Fibroblast of lung (primary cell): ENCODE measurements around the gene CRYGS. TPM values are rescaled to one million over a fixed set of nuclear protein-coding genes. Genes with fewer than 3 reads are reported as not detected.

ENCODE experiments used
- DNase-seq, 2 donors: peaks; one replicate each; pipeline versions ENCODE4 v3.0.0 to v3.0.0-alpha.2; 2010; ENCODE audit warnings: low read depth in 2 of 2
- H2AFZ ChIP-seq: 2 replicates; pipeline ENCODE4 v1.5.1; 2012; ENCODE audit warnings: low read length, control low read depth, inconsistent platforms
- H3K27ac ChIP-seq: 2 replicates; pipeline ENCODE4 v1.5.1; 2011; ENCODE audit warnings: low read length, control low read depth; ENCODE audit not compliant: insufficient read depth
- H3K27me3 ChIP-seq: 2 replicates; pipeline ENCODE4 v1.5.1; 2011; ENCODE audit warnings: mild to moderate bottlenecking, low read length; ENCODE audit not compliant: control insufficient read depth, insufficient read depth
- H3K36me3 ChIP-seq: 2 replicates; pipeline ENCODE4 v1.5.1; 2011; ENCODE audit warnings: low read length; ENCODE audit not compliant: control insufficient read depth, insufficient read depth
- H3K4me1 ChIP-seq: 2 replicates; pipeline ENCODE4 v1.5.1; 2011; ENCODE audit warnings: low read length; ENCODE audit not compliant: control insufficient read depth, insufficient read depth; ENCODE audit errors: extremely low read depth
- H3K4me2 ChIP-seq: 2 replicates; pipeline ENCODE4 v1.5.1; 2011; ENCODE audit warnings: low read length, control low read depth; ENCODE audit not compliant: insufficient read depth; ENCODE audit errors: extremely low read depth
- H3K4me3 ChIP-seq, 4 experiments: fragments of 200-600 bp in 1 of 4; sonication (generic) in 1 of 4; replicated peaks in 1 of 4; 2 replicates each; pipeline ENCODE4 v1.5.1; 2011 to 2016; ENCODE audit warnings: low read length in 4 of 4, low read depth in 3 of 4, mild to moderate bottlenecking in 3 of 4, control low read depth in 2 of 4, inconsistent platforms in 1 of 4, mixed read lengths in 1 of 4; ENCODE audit not compliant: insufficient read depth in 1 of 4; ENCODE audit errors: control extremely low read depth in 1 of 4
- H3K79me2 ChIP-seq: 2 replicates; pipeline ENCODE4 v1.5.1; 2012; ENCODE audit warnings: mild to moderate bottlenecking, low read length, inconsistent platforms; ENCODE audit not compliant: control insufficient read depth, insufficient read depth
- H3K9ac ChIP-seq: 2 replicates; pipeline ENCODE4 v1.5.1; 2011; ENCODE audit warnings: mild to moderate bottlenecking, low read length, control low read depth; ENCODE audit not compliant: insufficient read depth
- H3K9me3 ChIP-seq: 2 replicates; pipeline ENCODE4 v1.5.1; 2012; ENCODE audit warnings: low read depth, low read length; ENCODE audit not compliant: control insufficient read depth, insufficient read depth
- H4K20me1 ChIP-seq: 2 replicates; pipeline ENCODE4 v1.5.1; 2011; ENCODE audit warnings: low read length; ENCODE audit not compliant: control insufficient read depth, insufficient read depth; ENCODE audit errors: extremely low read depth
- CTCF ChIP-seq, 2 donors: IDR thresholded peaks in 1 of 2; conservative IDR thresholded peaks in 1 of 2; 1 replicate in 1 of 2; 2 replicates in 1 of 2; pipeline ENCODE4 v1.5.1; 2011 to 2012; ENCODE audit warnings: low read length in 2 of 2, control low read depth in 1 of 2, inconsistent platforms in 1 of 2, low read depth in 1 of 2, mild to moderate bottlenecking in 1 of 2
- EZH2 ChIP-seq: IDR thresholded peaks from 2 replicates; pipeline ENCODE4 v1.5.1; 2012; ENCODE audit warnings: low read length, control low read depth, mild to moderate bottlenecking; ENCODE audit errors: missing control alignments
- polyA plus RNA-seq, 2 donors: library from polyadenylated mRNA; depleted of rRNA in 1 of 2; stranded (reverse) in 1 of 2; unstranded in 1 of 2; fragments of >200 nt; gene quantifications; 2 replicates each; pipeline ENCODE4 v1.2.1, GENCODE V29; 2011 to 2012; ENCODE audit warnings: missing spikeins in 1 of 2
- total RNA-seq: library from RNA; depleted of rRNA; stranded (reverse); fragments of >200 nt; gene quantifications from 2 replicates; pipeline ENCODE4 v1.2.1, GENCODE V29; 2014

CRYGS gene
- total and polyA plus RNA-seq, 2 donors (not counting 1 experiment from before 2014, with no cell fraction given) = 0.54 to 0.99 TPM

GRCh38 chr3:186525369-186526255 is 18.6 kb downstream of the CRYGS start:
- TF ChIP-seq EZH2 (no peak), CTCF (conservative IDR thresholded peaks at IDR 0.05 in 1 of 2, IDR thresholded peaks at IDR 0.05 in 1 of 2; ENCODE audit: low read depth in 1 of 2, low read length in 2 of 2) (no peak)
- no peak for DNase-seq
- H2AFZ ChIP-seq = no peak overlapping the region
- H3K27me3 ChIP-seq = no peaks in the 10 kb centered on the region
- no peaks in the 10 kb centered on the region for H4K20me1 ChIP-seq
- no peak overlapping the region for H3K27ac ChIP-seq
- no peak overlapping the region for H3K4me3 ChIP-seq
- no peaks in the 10 kb centered on the region for H3K36me3 ChIP-seq
- no peaks in the 10 kb centered on the region for H3K9me3 ChIP-seq
- no peak overlapping the region for H3K9ac ChIP-seq
- H3K4me1 ChIP-seq = no peaks in the 10 kb centered on the region
- no peak overlapping the region for H3K4me2 ChIP-seq
- no peaks in the 10 kb centered on the region for H3K79me2 ChIP-seq

GRCh38 chr3:186524616-186525015 is 19.6 kb downstream of the CRYGS start:
- H3K9me3 ChIP-seq = no peaks in the 10 kb centered on the region
- TF ChIP-seq CTCF (conservative IDR thresholded peaks at IDR 0.05 in 1 of 2, IDR thresholded peaks at IDR 0.05 in 1 of 2; ENCODE audit: low read depth in 1 of 2, low read length in 2 of 2) (no peak), EZH2 (no peak)
- H3K4me2 ChIP-seq = no peak overlapping the region
- H3K4me3 ChIP-seq = no peak overlapping the region
- no peaks in the 10 kb centered on the region for H3K79me2 ChIP-seq
- H3K27me3 ChIP-seq = no peaks in the 10 kb centered on the region
- no peak overlapping the region for H3K9ac ChIP-seq
- H3K36me3 ChIP-seq = no peaks in the 10 kb centered on the region
- H3K4me1 ChIP-seq = no peaks in the 10 kb centered on the region
- H4K20me1 ChIP-seq = no peaks in the 10 kb centered on the region
- no peak for DNase-seq
- no peak overlapping the region for H3K27ac ChIP-seq
- H2AFZ ChIP-seq = no peak overlapping the region

- DNase-seq = no peak
- Histone ChIP-seq H3K4me1 (no peaks in the 10 kb centered on the region), H3K9me3 (no peaks in the 10 kb centered on the region), H3K79me2 (no peaks in the 10 kb centered on the region), H3K27ac (no peak overlapping the region), H3K36me3 (no peaks in the 10 kb centered on the region), H4K20me1 (no peaks in the 10 kb centered on the region), H3K27me3 (no peaks in the 10 kb centered on the region), H2AFZ (no peak overlapping the region), H3K4me2 (no peak overlapping the region), H3K9ac (no peak overlapping the region), H3K4me3 (no peak overlapping the region)
- TF ChIP-seq CTCF (conservative IDR thresholded peaks at IDR 0.05 in 1 of 2, IDR thresholded peaks at IDR 0.05 in 1 of 2; ENCODE audit: low read depth in 1 of 2, low read length in 2 of 2) = no peak
- no peak for TF ChIP-seq EZH2
These were observed 20.7 kb downstream of the CRYGS start for GRCh38 chr3:186523434-186523833.
